ENCODE measurements around the gene MEIKIN.

GRCh38 chr5:131818001-131818724 is 127.3 kb downstream of the MEIKIN start:
- TF ChIP-seq CTCF (conservative IDR thresholded peaks at IDR 0.05; ENCODE audit: low read depth, low read length) (no peak), EZH2 (IDR thresholded peaks at IDR 0.05; ENCODE audit: low read length, unreplicated experiment) (no peak)
